ENCODE results near the gene PPP1R14B.

- TF ChIP-seq CTCF (IDR thresholded peaks at IDR 0.05) = no peak
- no peak for TF ChIP-seq POLR2A (IDR thresholded peaks at IDR 0.05)
Observed at GRCh38 chr11:64290352-64291261, 43.9 kb upstream of the PPP1R14B start.

Measured in thyroid gland (tissue), 4 donors.